K562 (cell line): ENCODE data around the gene CEP68. TPM values are rescaled to one million over a fixed set of nuclear protein-coding genes. Genes with fewer than 3 reads are reported as not detected.

ENCODE experiments used
- CHCHD3 ChIP-seq: fragments of 250-450 bp; sonication (Bioruptor Pico); IDR thresholded peaks from 2 replicates; pipeline ENCODE4 v2.1.2; 2022; ENCODE audit warnings: mild to moderate bottlenecking
- EP400 ChIP-seq: fragments of 450-650 bp; IDR thresholded peaks from 2 replicates; pipeline ENCODE4 v1.6.1; 2017; ENCODE audit warnings: antibody characterized with exemption, mild to moderate bottlenecking, moderate library complexity
- ETV5 ChIP-seq: sonication (generic); formaldehyde crosslinking; IDR thresholded peaks from 2 replicates; pipeline ENCODE4 v1.4.0; 2020; ENCODE audit warnings: low read depth, mild to moderate bottlenecking, missing genetic modification reagents
- FOXK1 ChIP-seq: sonication (generic); formaldehyde crosslinking; IDR thresholded peaks from 2 replicates; pipeline ENCODE4 v1.8.0; 2022; ENCODE audit warnings: missing genetic modification reagents, mild to moderate bottlenecking, borderline replicate concordance
- GATA2 ChIP-seq: sonication (generic); formaldehyde crosslinking; IDR thresholded peaks from 2 replicates; pipeline ENCODE4 v1.4.0; 2020; ENCODE audit warnings: mild to moderate bottlenecking, missing genetic modification reagents
- GTF2F1 ChIP-seq: IDR thresholded peaks from 2 replicates; pipeline ENCODE4 v1.6.1; 2011; ENCODE audit warnings: low read depth, low read length, improper control_type of control experiment
- JUNB ChIP-seq: fragments of 450-650 bp; formaldehyde crosslinking; conservative IDR thresholded peaks from 2 replicates; pipeline ENCODE4 v1.4.0; 2020; ENCODE audit warnings: mild to moderate bottlenecking
- POLR2A ChIP-seq: fragments of 450-650 bp; conservative IDR thresholded peaks from 2 replicates; pipeline ENCODE4 v1.6.1; 2016
- POLR2AphosphoS2 ChIP-seq: IDR thresholded peaks from 2 replicates; pipeline ENCODE4 v1.6.1; 2012; ENCODE audit warnings: low read length, improper control_type of control experiment
- RFX7 ChIP-seq: fragments of 250-450 bp; sonication (Bioruptor Pico); IDR thresholded peaks from 2 replicates; pipeline ENCODE4 v1.5.1; 2021; ENCODE audit warnings: mild to moderate bottlenecking
- SMARCA4 ChIP-seq: fragments of 450-650 bp; IDR thresholded peaks from 2 replicates; pipeline ENCODE4 v1.6.1; 2016
- SPI1 ChIP-seq: IDR thresholded peaks from 2 replicates; pipeline ENCODE4 v1.6.1; 2011; ENCODE audit warnings: low read depth, low read length, control low read depth, borderline replicate concordance
- STAT5A ChIP-seq: IDR thresholded peaks from 2 replicates; pipeline ENCODE4 v1.6.1; 2012; ENCODE audit warnings: low read length, inconsistent platforms, borderline replicate concordance
- TAF7 ChIP-seq: fragments of 450-650 bp; IDR thresholded peaks from 2 replicates; pipeline ENCODE4 v1.6.1; 2016; ENCODE audit warnings: missing genetic modification characterization, missing compliant biosample characterization
- TCF3 ChIP-seq: sonication (generic); formaldehyde crosslinking; IDR thresholded peaks from 2 replicates; pipeline ENCODE4 v1.4.0; 2020; ENCODE audit warnings: mild to moderate bottlenecking, missing genetic modification reagents
- ZNF445 ChIP-seq: fragments of 250-450 bp; sonication (Bioruptor Pico); IDR thresholded peaks from 2 replicates; pipeline ENCODE4 v1.4.0; 2020; ENCODE audit warnings: low read depth, mild to moderate bottlenecking, moderate library complexity
- ZNF695 ChIP-seq: fragments of 450-650 bp; formaldehyde crosslinking; IDR thresholded peaks from 2 replicates; pipeline ENCODE4 v1.4.0; 2020; ENCODE audit warnings: mild to moderate bottlenecking, moderate library complexity
- ZNF764 ChIP-seq: fragments of 250-450 bp; sonication (Bioruptor Pico); IDR thresholded peaks from 2 replicates; pipeline ENCODE4 v1.4.0; 2020; ENCODE audit warnings: low read depth, mild to moderate bottlenecking, moderate library complexity
- polyA plus RNA-seq, 8 experiments: library from polyadenylated mRNA; depleted of rRNA in 4 of 8; stranded (reverse) in 5 of 8; unstranded in 3 of 8; fragments of >200 nt; fragmentation: Nextera tagmentation in 2 of 8; fragmentation: Illumina TruSeq in 1 of 8; extraction: Ambion mirVana in 2 of 8; extraction: Trizol in 1 of 8; gene quantifications; 2 replicates each; pipeline versions ENCODE4 v1.2.1 to v1.2.3, GENCODE V29; 2011 to 2014; ENCODE audit warnings: inconsistent platforms in 1 of 8, missing spikeins in 1 of 8
- total RNA-seq, 7 experiments: library from RNA; depleted of rRNA in 6 of 7; stranded (reverse); fragments of >200 nt in 6 of 7; fragmentation: Illumina TruSeq in 2 of 7; extraction: Trizol in 2 of 7; gene quantifications; 2 replicates each; pipeline versions ENCODE4 v1.2.1 to v1.2.3, GENCODE V29; 2011 to 2021; ENCODE audit warnings: low replicate concordance in 1 of 7
- TF ChIP-seq, protein P1 (sequence below), 2 experiments: IDR thresholded peaks; 2 replicates each; pipeline ENCODE4 v1.6.1; 2012; ENCODE audit warnings: improper control_type of control experiment in 2 of 2, low read depth in 2 of 2, low read length in 2 of 2, borderline replicate concordance in 1 of 2
- TF ChIP-seq, protein P2 (sequence below): sonication (generic); formaldehyde crosslinking; IDR thresholded peaks from 2 replicates; pipeline ENCODE4 v1.8.0; 2022; ENCODE audit warnings: missing genetic modification reagents, mild to moderate bottlenecking, borderline replicate concordance
- TF ChIP-seq, protein P3 (sequence below): fragments of 200-800 bp; sonication (Bioruptor generic); IDR thresholded peaks from 2 replicates; pipeline ENCODE4 v1.6.1; 2017; ENCODE audit warnings: missing genetic modification characterization, missing compliant biosample characterization
- TF ChIP-seq, protein P4 (sequence below): fragments of 250-450 bp; sonication (Bioruptor Pico); IDR thresholded peaks from 2 replicates; pipeline ENCODE4 v1.8.0; 2022; ENCODE audit warnings: inconsistent platforms

The CEP68 gene
- total and polyA plus RNA-seq, 9 of the 15 experiments (the other 6 are each of a cell fraction or from before 2014, with no cell fraction given), result 1.4 to 8.5 (median 5.2) TPM

DNA sequence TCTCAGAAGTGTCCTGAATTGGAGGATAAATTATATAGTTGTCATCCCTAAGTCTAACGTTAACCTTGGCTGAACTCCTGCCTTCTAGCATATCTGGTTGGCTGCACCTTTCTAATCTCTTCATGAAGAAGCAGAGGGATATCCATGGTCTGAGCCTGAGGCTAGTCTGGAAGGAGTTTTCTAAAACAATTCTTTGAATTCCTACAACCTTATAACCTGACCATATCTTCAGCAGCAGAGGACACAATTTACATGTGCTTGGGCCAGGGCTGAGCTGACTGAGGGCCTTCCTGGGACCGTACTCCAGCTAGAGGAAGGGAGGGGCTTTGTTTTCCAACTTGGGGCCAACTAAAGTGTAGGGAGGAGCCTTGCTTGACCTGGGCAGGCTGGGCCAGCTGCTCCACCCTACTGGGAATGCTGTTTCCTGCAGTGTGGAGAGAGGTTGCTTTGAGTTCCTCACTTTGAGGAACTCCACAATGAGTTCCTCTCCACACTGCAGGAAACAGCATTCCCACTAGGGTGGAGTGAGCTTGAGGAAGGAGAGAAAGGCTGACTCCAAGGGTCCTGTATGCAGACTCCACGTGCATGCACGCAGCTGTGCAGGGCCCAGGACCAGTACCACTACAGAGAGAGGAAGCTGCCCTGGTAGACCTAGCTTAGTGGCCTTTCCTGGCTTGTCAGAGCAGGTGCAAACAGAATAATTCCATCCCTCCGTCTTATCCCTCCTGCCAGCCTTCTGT, 19.6 kb downstream of the CEP68 start (continued):
- no peak for TF ChIP-seq EP400
- peak; percentile 35; the same call in 1 of the 2 replicates for TF ChIP-seq SPI1
- TF ChIP-seq GTF2F1, result no peak
- TF ChIP-seq CHCHD3, result no peak
- peak; percentile 69 for TF ChIP-seq GATA2 (CRISPR knock-in tag)
- TF ChIP-seq, protein P1, sequence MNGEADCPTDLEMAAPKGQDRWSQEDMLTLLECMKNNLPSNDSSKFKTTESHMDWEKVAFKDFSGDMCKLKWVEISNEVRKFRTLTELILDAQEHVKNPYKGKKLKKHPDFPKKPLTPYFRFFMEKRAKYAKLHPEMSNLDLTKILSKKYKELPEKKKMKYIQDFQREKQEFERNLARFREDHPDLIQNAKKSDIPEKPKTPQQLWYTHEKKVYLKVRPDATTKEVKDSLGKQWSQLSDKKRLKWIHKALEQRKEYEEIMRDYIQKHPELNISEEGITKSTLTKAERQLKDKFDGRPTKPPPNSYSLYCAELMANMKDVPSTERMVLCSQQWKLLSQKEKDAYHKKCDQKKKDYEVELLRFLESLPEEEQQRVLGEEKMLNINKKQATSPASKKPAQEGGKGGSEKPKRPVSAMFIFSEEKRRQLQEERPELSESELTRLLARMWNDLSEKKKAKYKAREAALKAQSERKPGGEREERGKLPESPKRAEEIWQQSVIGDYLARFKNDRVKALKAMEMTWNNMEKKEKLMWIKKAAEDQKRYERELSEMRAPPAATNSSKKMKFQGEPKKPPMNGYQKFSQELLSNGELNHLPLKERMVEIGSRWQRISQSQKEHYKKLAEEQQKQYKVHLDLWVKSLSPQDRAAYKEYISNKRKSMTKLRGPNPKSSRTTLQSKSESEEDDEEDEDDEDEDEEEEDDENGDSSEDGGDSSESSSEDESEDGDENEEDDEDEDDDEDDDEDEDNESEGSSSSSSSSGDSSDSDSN (IDR thresholded peaks at IDR 0.05; ENCODE audit: borderline replicate concordance in 1 of 2, low read depth in 2 of 2, low read length in 2 of 2), result no peak
- no peak for TF ChIP-seq FOXK1 (CRISPR knock-in tag)
- TF ChIP-seq STAT5A, result peak; percentile 59; the same call in 1 of the 2 replicates
- TF ChIP-seq, protein P2, sequence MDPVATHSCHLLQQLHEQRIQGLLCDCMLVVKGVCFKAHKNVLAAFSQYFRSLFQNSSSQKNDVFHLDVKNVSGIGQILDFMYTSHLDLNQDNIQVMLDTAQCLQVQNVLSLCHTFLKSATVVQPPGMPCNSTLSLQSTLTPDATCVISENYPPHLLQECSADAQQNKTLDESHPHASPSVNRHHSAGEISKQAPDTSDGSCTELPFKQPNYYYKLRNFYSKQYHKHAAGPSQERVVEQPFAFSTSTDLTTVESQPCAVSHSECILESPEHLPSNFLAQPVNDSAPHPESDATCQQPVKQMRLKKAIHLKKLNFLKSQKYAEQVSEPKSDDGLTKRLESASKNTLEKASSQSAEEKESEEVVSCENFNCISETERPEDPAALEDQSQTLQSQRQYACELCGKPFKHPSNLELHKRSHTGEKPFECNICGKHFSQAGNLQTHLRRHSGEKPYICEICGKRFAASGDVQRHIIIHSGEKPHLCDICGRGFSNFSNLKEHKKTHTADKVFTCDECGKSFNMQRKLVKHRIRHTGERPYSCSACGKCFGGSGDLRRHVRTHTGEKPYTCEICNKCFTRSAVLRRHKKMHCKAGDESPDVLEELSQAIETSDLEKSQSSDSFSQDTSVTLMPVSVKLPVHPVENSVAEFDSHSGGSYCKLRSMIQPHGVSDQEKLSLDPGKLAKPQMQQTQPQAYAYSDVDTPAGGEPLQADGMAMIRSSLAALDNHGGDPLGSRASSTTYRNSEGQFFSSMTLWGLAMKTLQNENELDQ (CRISPR knock-in tag), result no peak
- peak; percentile 48; the same call in 1 of the 2 replicates for TF ChIP-seq POLR2A
- no peak for TF ChIP-seq ZNF445
- no peak for TF ChIP-seq ZNF695 (CRISPR knock-in tag)
- TF ChIP-seq, protein P3, sequence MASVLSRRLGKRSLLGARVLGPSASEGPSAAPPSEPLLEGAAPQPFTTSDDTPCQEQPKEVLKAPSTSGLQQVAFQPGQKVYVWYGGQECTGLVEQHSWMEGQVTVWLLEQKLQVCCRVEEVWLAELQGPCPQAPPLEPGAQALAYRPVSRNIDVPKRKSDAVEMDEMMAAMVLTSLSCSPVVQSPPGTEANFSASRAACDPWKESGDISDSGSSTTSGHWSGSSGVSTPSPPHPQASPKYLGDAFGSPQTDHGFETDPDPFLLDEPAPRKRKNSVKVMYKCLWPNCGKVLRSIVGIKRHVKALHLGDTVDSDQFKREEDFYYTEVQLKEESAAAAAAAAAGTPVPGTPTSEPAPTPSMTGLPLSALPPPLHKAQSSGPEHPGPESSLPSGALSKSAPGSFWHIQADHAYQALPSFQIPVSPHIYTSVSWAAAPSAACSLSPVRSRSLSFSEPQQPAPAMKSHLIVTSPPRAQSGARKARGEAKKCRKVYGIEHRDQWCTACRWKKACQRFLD, result no peak
- no peak for TF ChIP-seq SMARCA4
- peak; percentile 83 for TF ChIP-seq TCF3 (CRISPR knock-in tag)
- no peak for TF ChIP-seq ZNF764 (CRISPR knock-in tag)
- TF ChIP-seq ETV5, result no peak
- no peak for TF ChIP-seq JUNB (CRISPR knock-in tag)
- TF ChIP-seq RFX7 (CRISPR knock-in tag), result no peak
- peak; percentile 28; the same call in 1 of the 2 replicates for TF ChIP-seq POLR2AphosphoS2
- TF ChIP-seq TAF7, result no peak
- TF ChIP-seq, protein P4, sequence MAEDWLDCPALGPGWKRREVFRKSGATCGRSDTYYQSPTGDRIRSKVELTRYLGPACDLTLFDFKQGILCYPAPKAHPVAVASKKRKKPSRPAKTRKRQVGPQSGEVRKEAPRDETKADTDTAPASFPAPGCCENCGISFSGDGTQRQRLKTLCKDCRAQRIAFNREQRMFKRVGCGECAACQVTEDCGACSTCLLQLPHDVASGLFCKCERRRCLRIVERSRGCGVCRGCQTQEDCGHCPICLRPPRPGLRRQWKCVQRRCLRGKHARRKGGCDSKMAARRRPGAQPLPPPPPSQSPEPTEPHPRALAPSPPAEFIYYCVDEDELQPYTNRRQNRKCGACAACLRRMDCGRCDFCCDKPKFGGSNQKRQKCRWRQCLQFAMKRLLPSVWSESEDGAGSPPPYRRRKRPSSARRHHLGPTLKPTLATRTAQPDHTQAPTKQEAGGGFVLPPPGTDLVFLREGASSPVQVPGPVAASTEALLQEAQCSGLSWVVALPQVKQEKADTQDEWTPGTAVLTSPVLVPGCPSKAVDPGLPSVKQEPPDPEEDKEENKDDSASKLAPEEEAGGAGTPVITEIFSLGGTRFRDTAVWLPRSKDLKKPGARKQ (CRISPR knock-in tag), result no peak
